Measurements from ENCODE around the gene ATP2B1.
A peak's percentile ranks its signal among the peaks of the same experiment; 100 is the strongest.
"Not testable (repeated sequence)": the region's sequence is repeated elsewhere in the genome, so short reads cannot be mapped to it uniquely, and the experiment has no call there.

ATP2B1 gene

DNA sequence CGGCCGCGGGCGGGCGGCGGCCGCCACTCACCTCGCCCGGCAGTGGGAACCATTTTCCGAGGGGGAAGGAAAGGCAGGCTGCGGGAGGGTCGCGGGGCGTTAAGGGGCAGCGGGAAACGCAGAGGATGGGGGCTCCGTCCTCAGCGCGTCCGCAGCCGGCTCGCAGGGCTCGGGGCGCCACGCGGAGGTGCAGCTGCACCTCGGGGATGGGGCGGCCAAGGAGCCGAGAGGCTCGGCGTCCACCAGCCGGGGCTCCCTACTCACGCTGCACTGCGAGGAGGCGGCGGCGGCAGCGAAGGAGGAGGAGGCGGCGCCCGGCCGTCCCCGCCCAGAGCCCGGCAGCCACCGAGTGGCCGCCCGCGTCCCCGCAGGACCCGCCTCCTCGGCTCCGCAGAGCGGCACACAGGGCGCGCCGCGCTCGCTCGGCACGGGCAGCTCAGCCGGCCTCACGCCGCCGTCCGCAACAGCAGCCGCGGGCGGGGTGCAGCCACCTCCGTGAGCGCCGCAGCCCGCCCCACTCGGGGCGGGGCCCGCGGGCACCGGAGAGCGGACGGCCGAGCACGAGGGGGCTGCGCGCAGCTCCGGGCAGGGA, at the start of gene ATP2B1:
Gene ATP2B1 (minus strand): TSS at position 274 of the 592 bp plus-strand sequence. CDS start 52,952 bp downstream, outside the sequence.
- DNase-seq, result peak; percentile 77 to 82

DNA sequence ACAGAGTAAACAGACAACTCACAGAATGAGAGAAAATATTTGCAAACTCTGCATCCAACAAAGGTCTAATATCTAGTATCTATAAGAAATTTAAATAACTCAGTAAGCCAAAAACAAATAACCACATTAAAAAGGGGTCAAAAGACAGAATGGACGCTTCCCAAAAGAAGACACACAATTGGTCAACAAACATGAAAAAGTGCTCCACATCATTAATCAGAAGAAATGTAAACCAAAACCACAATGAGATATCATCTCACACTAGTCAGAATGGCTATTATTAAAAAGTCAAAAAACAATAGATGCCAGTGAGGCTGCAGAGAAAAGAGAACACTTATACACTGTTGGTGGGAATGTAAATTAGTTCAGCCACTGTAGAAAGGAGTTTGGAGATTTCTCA, 49.3 kb upstream of the ATP2B1 start:
- DNase-seq, result not testable (repeated sequence)

- no peak for DNase-seq
These were observed 48.2 kb upstream of the ATP2B1 start for GRCh38 chr12:89756585-89757398.

- no peak for DNase-seq
These were observed 47.6 kb upstream of the ATP2B1 start for GRCh38 chr12:89756194-89756584.

DNA sequence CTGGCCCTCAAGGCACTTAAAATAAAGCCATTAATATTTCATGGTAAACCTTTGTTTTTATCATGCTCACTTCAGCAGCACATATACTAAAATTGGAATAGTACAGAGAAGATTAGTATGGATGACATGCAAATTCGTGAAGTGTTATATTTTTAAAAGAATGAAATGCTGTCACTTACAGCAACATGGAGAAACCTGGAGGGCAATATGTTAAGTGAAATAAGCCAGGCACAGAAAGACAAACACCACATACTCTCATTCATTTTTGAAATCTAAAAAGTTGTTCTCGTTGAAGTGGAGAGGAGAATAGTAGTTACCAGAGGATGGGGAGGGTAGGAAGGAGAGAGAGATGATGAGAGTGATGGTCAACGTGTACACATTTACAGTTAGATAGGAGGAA, 45.4 kb upstream of the ATP2B1 start:
- DNase-seq, result no peak

DNA sequence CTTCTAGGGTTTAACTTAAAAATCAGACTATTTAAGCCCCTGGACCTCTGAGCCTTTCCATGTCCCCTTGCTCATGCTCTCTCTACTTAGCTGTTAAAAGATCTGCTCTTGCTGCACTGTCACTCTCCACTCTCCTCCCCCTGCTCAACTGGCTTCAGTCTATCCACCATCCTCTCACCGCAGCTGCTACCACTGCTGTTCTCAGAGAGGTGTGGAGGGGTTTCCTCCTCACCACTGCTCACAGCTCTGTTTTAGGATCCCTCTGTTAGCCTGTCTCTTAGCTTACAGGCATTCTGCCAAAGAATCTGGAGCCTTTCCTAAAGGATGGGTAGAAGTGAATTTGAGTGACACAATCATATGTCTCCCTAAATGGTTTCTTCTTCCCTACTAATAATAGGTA, 43.7 kb upstream of the ATP2B1 start:
- no peak for DNase-seq

- DNase-seq, result no peak
These were observed 42.0 kb upstream of the ATP2B1 start for GRCh38 chr12:89750389-89751351.

- no peak for DNase-seq
These were observed 40.2 kb upstream of the ATP2B1 start for GRCh38 chr12:89748791-89749190.

DNA sequence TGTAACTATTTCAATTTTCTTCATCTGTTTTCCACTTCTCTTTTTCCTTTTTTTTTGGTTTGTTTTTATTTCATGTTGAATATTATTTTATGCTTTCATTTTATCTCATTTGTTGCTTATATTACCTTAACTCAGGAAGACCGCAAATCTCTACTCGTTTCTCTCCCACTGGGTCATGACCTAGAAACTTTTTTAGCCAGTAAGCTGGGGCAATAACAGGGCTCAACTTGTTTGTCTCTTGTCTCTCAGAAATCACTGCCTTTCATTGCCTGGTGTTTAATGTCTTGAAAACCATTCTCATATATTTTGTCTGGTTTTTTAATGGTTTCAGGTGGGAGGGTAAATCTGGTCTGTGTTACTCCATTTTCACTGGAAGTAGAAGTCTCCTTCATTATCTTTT, 36.6 kb upstream of the ATP2B1 start:
- no peak for DNase-seq

DNA sequence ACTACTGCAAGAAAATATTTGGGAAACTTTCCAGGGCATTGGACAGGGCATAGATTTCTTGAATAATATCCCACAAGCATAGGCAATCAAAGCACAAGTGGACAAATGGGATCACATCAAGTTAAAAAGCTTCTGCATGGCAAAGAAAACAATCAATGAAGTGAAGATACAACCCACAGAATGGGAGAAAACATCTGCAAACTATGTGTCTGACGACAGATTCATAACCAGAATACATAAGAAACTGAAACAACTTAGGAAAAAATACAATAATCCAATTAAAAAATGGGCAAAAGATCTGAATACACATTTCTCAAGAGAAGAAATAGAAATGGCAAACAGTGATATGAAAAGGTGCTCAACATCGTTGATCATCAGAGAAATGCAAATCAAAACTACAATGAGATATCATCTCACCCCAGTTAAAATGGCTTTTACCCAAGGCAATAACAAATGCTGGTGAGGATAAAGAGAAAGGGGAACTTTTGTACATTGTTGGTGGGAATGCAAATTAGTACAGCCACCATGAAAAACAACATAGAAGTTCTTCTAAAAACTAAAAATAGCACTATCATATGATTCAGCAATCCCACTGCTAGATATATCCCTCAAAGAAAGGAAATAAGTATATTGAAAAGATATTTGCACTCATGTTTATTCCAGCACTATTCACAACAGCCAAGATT, 33.8 kb upstream of the ATP2B1 start:
- DNase-seq, result no peak

GRCh38 chr12:89740943-89741342, 32.3 kb upstream of the ATP2B1 start:
- no peak for DNase-seq

- no peak for DNase-seq
These were observed 28.4 kb upstream of the ATP2B1 start for GRCh38 chr12:89736995-89737394.

GRCh38 chr12:89733579-89734201, 25.1 kb upstream of the ATP2B1 start:
- no peak for DNase-seq

GRCh38 chr12:89732522-89732921, 23.9 kb upstream of the ATP2B1 start:
- no peak for DNase-seq

DNA sequence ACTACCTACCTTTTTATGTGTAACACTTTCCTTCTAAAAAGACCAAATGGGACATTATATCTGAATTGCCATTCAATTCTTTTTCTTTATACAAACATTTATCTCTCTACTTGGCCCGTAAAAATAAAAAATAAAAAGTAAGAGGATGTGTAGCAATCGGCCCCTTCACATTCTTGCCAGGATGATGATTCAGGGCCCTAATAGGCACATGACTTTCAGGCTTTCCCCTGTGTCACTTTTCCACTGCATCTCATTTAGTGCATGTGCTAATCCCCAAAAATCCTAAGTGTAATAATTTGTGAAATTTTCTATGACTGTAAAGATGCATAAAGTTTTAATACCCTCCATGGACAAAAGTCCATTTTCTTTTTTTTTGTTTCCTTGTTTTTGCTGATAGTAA, 23.0 kb upstream of the ATP2B1 start:
- no peak for DNase-seq

GRCh38 chr12:89731089-89731488, 22.5 kb upstream of the ATP2B1 start:
- DNase-seq, result no peak

DNA sequence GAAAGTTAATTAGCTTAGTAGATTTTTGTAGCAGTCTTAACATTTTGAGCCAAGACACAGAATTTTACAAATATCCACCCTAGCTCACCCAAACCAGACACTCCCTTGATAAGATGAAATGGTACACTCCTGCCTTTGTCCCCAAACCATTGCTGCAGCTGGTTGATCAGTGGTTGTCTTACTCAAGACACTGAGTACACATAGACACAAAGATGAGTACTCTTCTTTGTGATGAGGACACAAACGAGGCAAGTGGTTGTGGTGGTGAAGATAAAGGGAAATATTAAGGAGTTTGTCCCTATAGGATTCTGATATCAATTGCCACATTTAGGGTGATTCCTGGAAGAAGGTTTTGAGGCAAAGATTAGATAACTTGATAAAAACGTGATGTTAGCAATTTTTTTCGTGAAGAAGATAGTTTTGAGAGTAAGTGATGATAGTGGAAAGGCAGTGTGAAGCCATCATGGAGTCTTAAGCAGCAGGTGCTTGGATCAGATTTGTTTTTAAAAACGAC, 21.4 kb upstream of the ATP2B1 start:
- no peak for DNase-seq

DNA sequence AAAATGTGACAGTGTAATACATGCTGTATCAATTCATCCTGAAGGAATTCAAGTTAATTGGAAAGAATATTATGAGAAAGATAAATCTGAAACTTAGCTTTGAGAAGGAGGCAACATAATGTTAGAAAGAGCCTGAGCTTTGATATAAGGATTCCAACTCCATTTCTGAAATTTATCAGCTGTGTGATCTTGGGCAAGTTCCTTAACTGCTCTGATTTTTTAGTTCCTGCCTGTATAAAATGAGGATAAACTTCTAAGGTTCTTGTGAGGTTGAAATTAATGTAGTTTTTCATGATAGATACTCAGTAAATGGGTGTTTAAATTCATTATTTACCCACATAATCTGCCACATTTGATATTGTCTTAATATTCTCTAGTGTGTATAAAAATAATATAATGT, 14.6 kb upstream of the ATP2B1 start:
- DNase-seq, result no peak

GRCh38 chr12:89721291-89721987, 12.8 kb upstream of the ATP2B1 start:
- DNase-seq, result no peak

DNA sequence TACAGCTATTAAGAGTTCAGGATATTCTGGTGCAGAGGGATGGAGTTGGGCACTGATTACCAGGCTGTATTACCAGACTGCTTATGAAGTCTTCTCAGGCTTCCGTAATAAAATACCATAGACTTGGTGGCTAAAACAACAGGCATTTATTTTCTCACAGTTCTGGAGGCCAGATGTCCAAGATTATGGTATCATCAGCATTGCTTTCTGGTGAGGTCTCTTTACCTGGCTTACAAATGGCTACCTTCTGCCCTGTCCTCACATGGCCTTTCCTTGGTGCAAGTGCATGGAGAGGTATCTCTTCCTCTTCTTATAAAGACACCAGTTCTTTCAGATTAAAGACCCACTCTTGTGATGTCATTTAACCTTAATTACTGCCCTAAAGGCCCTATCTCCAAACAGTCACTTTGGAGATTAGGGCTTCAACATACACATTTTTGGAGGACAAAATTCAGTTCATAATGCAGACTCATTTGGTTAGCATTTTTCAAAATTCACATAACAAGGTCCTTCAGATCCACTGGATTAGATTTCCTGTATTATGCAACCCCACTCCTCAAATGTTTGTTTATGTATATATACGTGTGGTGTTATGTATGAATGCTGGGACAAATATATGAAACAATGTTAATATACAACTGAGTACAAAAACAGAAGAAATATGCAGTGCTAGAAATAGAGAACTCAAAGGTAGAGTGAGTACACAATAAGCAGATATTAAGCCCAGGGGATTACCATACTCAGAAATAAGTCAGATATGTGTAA, 9.3 kb upstream of the ATP2B1 start:
- DNase-seq, result no peak

GRCh38 chr12:89712706-89713105, 4.1 kb upstream of the ATP2B1 start:
- no peak for DNase-seq

All from activated CD4-positive, alpha-beta T cell treated with anti-CD3 and anti-CD28 coated beads, Interleukin-2, amount 50 U/mL, for 48 hours (primary cell).